DMS 273 (cell line): Measurements from ENCODE around the gene TMEM63B.
"Not testable (repeated sequence)": the region's sequence is repeated elsewhere in the genome, so short reads cannot be mapped to it uniquely, and the experiment has no call there.

Source experiments
- DNase-seq: peaks from one replicate; lab custom pipeline; 2025; ENCODE audit not compliant: unreplicated experiment; lab: John Stamatoyannopoulos, UW

Gene TMEM63B

DNA sequence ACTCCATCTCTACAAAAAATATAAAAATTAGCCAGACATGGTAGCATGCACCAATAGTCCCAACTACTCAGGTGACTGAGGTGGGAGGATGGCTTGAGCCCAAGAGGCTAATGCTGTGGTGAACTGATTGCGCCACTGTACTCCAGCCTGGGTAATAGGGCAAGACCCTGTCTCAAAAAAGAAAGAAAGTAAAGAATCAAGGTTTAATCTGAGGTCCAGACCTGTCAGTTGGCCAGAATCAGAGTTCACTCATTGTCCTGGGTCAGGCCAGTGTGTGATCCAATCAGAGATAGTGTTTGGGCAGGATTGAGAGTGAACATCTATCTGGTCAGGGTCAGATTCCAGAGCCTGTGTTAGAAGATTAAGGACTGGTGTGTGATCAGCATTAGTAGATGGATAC is 15.5 kb downstream of the TMEM63B start:
- DNase-seq = no peak

DNA sequence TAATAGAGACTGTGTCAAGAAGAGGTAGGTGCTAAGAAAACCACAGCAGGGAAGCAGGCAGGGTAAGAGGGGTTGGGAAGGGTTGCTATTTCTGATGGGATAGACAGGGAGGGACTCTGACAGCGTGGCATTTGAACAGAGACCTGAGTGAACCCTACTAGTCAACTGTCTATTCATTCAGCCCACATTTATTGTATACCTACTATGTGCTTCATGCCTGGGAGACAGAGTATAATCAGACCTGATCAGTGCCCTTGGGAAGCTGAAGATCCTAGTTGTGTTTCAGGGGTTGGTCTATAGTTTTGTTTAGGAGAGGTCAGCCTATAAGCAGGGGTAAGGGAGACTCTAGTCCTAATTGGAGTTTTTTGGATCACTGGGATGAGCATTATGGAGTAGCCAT is 16.4 kb downstream of the TMEM63B start:
- DNase-seq = no peak

DNA sequence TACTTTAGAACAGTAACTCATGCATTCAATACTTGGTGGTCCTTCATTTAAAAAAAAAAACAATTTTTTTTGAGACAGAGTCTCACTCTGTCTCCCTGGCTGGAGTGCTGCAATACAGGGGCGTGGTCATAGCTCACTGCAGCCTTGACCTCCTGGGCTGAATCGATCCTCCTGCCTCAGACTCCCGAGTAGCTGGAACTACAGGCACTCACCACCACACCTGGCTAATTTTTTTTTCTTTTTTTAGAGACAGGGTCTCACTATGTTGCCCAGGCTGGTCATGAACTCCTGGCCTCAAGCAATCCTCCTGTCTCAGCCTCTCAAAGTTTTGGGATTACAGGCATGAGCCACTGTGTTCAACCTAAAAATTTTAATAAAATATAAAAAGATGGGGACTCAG is 17.2 kb downstream of the TMEM63B start:
- DNase-seq = not testable (repeated sequence)

DNA sequence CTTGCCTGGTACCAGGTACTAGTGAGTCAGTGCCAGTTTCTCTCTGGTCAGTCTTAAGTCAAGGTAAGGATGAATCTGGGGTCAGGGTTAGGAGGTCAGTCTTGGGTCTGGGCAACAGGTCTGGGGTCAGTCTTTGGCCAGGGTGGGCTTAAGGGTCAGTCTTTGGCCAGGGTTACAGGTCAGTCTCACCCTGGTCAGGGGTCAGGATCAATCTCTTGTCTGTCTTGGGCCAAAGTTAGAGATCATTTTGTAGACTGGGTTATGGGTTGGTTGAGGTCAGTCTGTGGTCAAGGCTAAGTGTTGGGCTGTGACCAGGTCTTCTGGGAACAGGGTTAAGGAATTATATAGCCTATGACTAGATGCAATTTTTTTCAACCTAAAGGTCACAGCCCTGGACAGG is 18.5 kb downstream of the TMEM63B start:
- DNase-seq = no peak

DNA sequence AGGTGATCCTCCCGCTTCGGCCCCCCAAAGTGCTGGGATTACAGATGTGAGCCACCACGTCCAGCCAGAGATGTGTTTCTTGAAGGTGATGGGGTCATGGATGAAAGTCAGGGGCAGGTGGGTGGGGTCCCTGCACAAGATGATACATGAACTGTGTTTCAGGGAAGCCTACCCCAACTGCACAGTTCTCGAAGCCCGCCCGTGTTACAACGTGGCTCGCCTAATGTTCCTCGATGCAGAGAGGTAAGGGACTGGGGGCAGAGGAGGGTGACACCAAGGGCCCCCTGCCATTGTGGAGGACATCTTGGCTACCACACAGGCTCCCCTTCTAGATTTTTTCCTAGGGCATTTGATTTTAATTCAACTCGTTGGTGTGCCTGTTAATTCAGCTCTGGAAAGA is 19.3 kb downstream of the TMEM63B start:
- DNase-seq = no peak

DNA sequence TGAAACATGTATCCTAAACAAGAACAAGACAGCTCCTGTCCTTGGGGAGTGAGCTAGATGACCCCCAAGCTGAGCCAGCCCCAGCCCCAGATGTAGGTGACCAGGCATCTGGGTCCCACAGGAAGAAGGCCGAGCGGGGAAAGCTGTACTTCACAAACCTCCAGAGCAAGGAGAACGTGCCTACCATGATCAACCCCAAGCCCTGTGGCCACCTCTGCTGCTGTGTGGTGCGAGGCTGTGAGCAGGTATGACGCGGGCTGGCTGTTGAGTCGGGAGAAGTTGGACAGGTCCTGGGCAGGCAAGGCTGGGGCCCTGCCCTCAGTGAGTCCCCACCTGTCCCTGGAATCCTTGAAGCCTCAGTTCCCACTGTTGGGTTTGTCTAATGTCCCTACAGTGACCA is 19.9 kb downstream of the TMEM63B start:
- no peak for DNase-seq

DNA sequence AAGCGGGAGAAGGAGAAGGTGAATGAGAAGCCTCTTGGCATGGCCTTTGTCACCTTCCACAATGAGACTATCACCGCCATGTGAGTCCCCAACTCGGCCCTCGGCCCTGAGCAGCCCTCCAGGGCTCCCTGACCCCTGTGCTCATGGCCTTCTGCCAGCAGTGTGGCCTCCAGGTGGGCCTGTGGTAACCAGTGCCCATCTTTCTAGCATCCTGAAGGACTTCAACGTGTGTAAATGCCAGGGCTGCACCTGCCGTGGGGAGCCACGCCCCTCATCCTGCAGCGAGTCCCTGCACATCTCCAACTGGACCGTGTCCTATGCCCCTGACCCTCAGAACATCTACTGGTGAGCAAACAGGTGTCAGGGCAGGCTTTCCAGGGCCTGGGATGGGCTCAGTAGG is 21.0 kb downstream of the TMEM63B start:
- DNase-seq = no peak

DNA sequence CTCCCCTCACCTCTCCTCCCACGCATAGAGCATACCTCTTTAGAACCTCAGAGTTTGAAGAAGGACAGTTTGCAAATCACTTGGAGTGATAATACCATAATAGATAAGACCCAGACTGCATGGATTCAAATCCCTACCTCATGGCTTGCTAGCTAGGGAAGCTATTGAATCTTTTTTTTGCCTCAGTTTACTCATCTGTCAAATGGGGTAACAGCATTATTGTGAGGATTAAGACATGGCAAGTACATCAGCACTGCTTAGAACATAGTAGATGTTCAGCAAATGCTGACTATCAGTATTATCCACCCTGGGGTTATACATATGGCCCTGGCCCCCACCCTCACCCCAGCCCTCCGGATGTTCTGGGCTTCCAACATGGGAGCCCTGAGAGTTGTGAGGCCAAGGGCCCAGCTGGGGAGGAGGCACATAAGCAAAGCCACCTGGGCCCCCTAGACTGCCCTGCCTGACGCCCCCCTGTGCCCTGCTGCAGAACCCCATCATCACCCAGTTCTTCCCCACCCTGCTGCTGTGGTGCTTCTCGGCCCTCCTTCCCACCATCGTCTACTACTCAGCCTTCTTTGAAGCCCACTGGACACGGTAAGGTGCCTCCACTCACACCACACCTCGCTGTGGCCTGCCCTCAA is 22.1 kb downstream of the TMEM63B start:
- no peak for DNase-seq

DNA sequence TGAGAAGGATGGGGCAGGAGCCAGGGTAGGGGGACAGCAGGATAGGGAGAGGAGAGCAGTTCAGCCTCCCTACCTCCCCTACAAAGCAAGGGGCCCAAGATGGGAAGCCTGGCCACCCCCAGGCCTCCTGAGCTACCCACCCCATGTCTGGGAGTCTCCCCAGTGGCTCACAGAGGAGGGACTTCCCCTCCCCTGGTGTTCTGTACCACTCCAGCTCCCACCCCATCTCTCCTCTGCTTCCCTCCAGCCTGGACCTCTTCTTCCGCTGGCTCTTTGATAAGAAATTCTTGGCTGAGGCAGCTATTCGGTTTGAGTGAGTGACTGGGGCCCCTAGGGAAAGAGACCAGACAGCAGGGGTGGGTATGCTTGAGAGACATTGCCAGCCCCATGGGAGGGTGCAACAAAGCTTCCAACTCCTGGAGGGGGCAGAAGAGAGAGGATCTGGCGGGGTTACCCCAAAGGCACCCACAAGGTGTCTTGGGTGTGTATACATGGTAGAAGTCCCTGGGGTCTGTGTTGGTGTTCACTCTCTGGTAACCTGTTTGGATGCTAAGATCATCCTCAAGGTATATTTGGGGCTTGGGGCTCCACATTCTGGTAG is 23.1 kb downstream of the TMEM63B start:
- DNase-seq = no peak

DNA sequence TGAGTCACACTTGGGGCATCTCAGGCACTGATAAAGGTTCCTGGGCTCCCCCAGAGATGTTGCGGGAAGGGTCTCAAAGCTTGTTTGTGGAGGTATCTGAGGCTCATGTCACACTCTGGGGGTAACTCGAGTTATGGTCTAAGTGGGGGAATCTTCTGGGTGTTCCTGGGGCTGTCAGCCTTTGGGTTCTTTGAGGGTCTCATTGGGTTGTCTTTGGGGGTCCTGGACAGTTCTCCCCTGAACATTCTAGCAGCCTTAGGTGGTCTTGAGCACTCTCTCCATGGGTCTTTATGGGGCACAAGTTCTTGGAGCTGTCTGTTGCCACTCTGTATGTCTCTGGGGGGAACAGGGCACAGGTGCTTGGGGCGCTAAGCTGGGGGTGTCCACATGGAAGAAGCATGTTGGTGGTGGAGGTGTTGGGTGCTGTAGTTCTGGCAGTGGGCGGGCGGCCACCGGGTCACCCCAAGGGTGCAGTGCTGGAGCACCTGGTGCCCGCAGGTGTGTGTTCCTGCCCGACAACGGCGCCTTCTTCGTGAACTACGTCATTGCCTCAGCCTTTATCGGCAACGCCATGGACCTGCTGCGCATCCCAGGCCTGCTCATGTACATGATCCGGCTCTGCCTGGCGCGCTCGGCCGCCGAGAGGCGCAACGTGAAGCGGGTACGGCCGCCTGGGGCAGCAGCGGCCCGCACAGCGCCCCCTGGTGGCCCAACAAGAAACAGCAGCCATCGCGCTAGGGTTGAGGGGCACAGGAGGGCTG is 24.2 kb downstream of the TMEM63B start:
- DNase-seq = peak; percentile 72

DNA sequence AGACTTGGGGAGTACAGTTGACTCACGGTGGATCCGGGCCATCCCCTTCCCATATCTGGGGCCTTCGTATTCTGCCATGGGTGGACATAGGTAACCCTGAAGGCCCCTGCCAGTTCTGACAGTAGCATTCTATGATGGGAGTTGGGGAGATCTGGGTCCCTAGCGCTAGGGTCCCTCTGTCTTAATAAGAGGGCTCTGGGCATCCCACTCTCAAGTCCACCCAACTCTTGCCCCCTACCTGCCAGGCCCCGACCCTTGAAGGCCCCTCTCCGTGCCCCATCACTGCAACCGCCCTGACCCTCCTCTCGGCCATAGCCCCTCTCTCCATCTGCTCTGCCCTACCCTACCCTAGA is 24.7 kb downstream of the TMEM63B start:
- DNase-seq = no peak

DNA sequence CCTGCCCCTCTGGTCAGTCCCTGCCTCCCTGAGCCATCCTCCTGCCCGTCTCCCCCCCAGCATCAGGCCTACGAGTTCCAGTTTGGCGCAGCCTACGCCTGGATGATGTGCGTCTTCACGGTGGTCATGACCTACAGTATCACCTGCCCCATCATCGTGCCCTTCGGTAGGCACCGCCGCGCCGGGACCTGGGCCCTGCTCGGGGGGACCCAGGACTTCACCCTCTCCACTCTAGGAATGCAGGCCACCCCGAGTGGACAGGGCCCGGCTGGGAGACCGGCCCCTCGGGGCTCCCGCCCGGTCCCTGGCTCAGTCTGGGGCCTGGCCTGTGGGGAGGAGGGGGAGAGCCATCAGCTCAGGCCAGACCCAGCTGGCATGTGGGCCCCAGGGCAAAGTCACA is 25.2 kb downstream of the TMEM63B start:
- DNase-seq = no peak

DNA sequence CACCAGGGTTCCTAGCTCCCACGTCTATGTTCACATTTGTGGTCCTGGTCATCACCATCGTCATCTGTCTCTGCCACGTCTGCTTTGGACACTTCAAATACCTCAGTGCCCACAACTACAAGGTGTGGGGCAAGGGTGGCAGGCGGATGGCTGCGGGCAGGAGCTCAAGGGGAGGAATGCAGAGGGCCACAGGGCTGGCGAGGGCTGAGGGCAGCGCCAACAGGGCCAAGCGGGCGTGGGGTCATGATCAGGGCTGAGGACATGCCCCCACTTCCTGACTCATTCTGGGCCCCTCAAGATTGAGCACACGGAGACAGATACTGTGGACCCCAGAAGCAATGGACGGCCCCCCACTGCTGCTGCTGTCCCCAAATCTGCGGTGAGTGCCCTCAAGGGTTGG is 26.7 kb downstream of the TMEM63B start:
- no peak for DNase-seq

DNA sequence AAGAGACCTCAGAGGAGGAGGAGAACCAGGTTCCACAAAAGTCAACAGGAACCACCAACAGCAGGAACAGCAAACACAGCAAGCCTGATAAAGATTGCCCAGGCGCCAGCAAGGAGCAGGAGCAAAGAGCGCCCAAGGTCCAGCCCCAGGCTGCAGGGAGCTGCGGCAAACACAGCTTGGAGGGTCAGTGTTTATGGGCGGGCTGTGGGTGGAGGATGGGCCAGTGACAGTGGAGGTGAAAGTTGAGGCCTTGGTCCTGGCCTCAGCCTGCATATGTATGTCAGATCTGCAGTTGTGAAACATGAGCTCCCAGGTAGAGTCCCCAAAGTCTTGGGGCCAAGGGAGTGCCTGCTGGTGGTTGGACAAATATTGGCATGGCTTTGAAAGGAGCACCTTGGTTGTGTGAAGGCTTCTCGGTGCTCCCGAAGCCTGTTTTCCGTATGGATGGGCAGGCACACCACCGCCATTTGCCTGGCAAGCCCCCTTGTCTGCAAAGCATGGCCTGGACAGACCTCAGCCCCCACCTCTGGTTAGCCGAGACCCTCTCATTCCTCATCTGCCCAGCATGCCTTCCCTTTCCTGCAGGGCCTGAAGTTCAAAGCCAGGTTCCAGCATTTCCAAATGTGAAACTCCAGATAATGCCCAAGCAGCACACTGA is 29.3 kb downstream of the TMEM63B start:
- DNase-seq = no peak

DNA sequence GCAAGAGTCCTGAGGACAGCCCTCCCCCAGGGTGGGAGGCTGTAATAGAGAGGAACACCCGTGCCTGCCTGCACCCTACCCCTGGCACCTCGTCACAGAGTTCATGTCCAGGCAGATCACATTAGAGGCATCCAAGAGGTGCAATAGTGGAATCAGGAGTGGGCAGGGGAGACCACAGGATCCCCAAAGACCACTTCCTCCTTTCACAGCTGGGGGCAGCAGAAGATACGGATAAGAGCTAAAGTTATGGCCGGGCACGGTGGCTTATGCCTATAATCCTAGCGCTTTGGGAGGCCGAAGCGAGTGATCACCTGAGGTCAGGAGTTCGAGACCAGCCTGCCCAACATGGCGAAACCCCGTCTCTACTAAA is 29.8 kb downstream of the TMEM63B start:
- DNase-seq = no peak

DNA sequence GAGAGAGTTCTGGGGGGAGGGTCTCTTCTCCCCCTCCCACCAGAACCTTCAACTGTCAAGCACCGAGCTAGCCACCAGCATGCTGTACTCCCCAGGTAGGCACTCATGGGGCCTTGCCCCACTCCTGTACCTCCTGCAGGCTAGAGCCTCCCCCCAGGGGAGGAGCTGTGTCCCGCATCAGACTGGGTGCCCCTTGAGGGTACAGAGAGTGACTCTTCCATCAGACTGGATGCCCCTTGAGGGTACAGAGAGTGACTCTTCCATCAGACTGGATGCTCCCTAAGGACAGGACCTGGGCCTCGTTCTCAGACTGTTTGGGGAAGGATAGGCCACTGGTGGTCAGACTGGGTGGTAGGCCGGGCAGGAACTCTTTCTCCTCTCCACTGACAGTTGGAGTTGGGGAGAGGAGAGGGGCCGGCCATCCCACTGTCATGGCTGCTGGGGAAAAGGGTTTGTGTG is 31.4 kb downstream of the TMEM63B start, which contains the start of gene CAPN11:
CAPN11 (plus strand) TSS at position 51 of the 459 bp plus-strand sequence; CDS start at position 80, 29 bp downstream.
- DNase-seq = no peak

DNA sequence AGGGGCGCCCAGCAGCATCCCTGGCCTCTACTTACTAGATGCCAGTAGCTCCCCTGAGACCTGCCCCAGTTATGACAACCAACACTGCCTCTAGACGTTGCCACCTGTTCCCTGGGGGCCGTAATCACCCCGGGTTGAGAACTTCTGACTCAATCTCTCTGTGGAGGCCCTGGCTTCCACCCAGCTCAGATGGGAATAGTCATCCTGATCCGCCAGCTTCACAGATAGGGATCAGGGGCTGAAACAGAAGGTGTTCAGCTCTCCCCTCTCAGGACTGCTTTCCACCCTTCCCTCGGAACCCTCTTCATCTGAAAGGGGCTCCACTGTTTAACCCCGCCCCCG is 34.6 kb downstream of the TMEM63B start:
- peak; percentile 23 for DNase-seq

DNA sequence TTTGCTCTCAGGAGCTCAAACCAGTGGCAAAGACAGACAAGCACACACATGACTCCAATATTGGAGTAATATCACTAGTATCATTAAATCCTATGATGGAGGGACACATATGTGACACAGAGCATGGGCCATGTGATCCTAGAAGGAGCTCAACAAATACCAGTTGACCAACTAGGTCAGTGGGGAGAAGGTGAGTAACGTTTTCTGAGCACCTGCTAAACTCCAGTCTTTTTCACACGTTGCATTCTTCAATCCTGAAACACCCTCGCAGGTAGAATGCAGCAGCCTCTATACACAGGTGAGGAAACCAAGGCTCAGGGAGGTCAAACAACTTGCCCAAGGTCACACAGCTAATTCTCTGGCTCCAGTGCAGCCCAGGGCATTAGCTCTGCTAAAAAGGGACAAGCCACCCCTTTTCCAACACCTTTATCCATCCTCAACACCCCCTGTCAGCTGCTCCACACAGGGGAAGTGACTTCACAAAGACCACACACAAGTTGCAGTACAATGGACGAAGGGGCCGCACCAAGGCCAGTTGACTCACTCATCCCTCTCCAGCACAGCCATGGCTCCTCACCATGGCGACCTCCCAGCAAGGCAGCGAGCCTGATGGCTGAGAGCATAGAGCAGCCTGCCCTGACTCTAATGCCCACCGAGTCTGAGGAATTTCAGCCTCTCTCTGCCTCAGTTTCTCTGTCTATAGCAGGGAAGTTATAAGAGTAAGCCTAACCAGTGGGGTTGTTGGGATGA is 35.7 kb downstream of the TMEM63B start:
- DNase-seq = no peak

DNA sequence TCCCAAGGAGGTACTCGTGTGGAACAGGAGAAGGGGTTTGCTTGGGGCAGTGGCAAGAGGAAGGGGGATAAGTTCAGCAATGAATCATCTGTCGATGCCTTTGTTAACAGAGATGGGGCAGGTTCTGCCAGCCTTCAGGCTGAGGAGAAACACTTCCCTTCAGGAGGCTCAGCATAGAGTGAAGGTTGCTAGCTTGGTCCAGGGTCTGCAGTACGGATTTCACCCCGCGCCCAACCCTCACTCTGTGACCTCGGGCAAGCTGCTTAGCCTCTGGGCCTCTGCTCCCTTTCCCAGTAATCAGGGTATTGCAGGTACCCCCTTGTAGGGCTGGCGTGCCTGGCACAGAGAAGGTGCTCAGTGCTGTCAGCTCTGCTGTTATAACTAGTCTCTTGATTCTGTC is 38.8 kb downstream of the TMEM63B start:
- DNase-seq = no peak

DNA sequence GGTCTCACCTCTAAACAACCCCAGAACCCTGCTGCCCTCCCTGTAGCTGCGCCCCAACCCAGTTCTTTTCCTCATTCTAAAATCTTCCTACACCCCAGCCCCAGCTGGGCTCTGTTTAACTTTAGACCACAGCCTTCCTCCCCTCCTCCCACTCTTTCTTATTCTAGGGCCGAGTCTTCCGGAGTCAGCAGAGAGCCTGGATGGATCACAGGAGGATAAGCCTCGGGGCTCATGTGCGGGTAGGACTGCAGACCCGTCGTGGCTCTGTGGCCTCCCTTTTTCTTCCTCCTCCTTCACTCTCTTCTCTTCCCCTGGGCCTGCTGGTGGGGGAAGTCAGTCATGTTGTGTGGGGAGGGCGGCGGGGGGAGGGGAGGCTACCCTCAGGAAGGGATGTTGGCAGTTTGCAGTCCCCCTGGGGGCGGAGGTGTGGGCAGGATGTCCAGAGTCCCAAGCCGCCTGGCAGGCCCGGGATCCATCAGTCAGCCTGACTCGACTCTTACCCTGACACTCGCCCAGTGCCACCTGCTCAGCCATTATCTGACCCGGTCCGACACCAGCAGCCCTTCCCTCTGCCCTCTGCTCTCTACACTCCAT is 39.3 kb downstream of the TMEM63B start:
- no peak for DNase-seq

DNA sequence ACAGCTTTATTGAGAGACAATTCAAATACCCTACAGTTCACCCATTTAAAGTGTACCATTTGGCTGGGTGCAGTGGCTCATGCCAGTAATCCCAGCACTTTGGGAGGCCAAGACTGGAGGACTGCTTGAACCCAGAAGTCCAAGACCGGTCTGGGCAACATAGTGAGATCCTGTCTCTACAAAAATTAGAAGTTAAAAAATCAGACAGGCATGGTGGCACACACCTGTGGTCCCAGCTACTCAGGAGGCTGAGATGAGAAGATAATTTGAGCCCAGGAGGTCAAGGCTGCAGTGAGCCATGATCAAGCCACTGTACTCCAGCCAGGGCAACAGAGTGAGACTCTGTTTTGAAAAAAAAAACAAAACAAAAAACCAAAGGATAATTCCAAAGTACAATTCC is 40.2 kb downstream of the TMEM63B start:
- no peak for DNase-seq
